Omental fat pad (tissue), 4 donors: ENCODE results near the gene MYZAP. TPM values are rescaled to one million over a fixed set of nuclear protein-coding genes. Genes with fewer than 3 reads are reported as not detected.

Experiments used
- ATAC-seq: fragments of 150-250 bp; one replicate; pipeline ENCODE4 v1.9.1; 2016; ENCODE audit warnings: mild to moderate bottlenecking, moderate library complexity; ENCODE audit not compliant: low FRiP score
- DNase-seq: peaks from one replicate; pipeline ENCODE4 v3.0.0-alpha.2; 2019; ENCODE audit warnings: low spot score
- CTCF ChIP-seq, 3 donors: fragments of 450-650 bp; IDR thresholded peaks; one replicate each; pipeline ENCODE4 v1.5.1; 2016 to 2017; ENCODE audit warnings: antibody characterized with exemption in 3 of 3, mild to moderate bottlenecking in 3 of 3, moderate library complexity in 2 of 3
- total RNA-seq, 4 donors: library from RNA; depleted of rRNA; stranded (reverse); fragments of >200 nt; gene quantifications; one replicate each; pipeline ENCODE4 v1.1.0, GENCODE V29; 2016

Gene MYZAP
- total RNA-seq, 4 donors from 2014 or later: 13.1 to 84.6 (median 20.2) TPM

GRCh38 chr15:57580428-57580827, 11.3 kb upstream of the MYZAP start:
- DNase-seq: no peak
- ATAC-seq: no peak
- TF ChIP-seq CTCF (IDR thresholded peaks at IDR 0.05): no peak

- DNase-seq (no peak), ATAC-seq (no peak)
- TF ChIP-seq CTCF (IDR thresholded peaks at IDR 0.05): no peak
Observed at GRCh38 chr15:57580866-57581265, 10.8 kb upstream of the MYZAP start.

- no peak for TF ChIP-seq CTCF (IDR thresholded peaks at IDR 0.05)
- no peak for ATAC-seq
- no peak for DNase-seq
Observed at GRCh38 chr15:57582090-57582489, 9.6 kb upstream of the MYZAP start.

GRCh38 chr15:57583282-57583681, 8.4 kb upstream of the MYZAP start:
- no peak for TF ChIP-seq CTCF (IDR thresholded peaks at IDR 0.05)
- no peak for ATAC-seq
- DNase-seq: no peak

- TF ChIP-seq CTCF (IDR thresholded peaks at IDR 0.05): no peak
- DNase-seq (no peak), ATAC-seq (no peak)
Observed at GRCh38 chr15:57583720-57584119, 8.0 kb upstream of the MYZAP start.

GRCh38 chr15:57586661-57587424, 4.9 kb upstream of the MYZAP start:
- ATAC-seq (no peak), DNase-seq (no peak)
- TF ChIP-seq CTCF (IDR thresholded peaks at IDR 0.05): no peak

GRCh38 chr15:57589281-57589680, 2.4 kb upstream of the MYZAP start:
- DNase-seq: no peak
- ATAC-seq: no peak
- TF ChIP-seq CTCF (IDR thresholded peaks at IDR 0.05): no peak
